GM19372 (cell line): Measurements from ENCODE around the gene CAND2.

Source experiments
- ATAC-seq: cut with Tn5 transposase; IDR thresholded peaks from one replicate; pipeline ENCODE4 v1.9.1; 2021; ENCODE audit warnings: mild to moderate bottlenecking, low read depth, moderate library complexity; ENCODE audit not compliant: unreplicated experiment

Gene CAND2

GRCh38 chr3:12799525-12800440 lies 3.3 kb downstream of the CAND2 start:
- ATAC-seq = no peak

DNA sequence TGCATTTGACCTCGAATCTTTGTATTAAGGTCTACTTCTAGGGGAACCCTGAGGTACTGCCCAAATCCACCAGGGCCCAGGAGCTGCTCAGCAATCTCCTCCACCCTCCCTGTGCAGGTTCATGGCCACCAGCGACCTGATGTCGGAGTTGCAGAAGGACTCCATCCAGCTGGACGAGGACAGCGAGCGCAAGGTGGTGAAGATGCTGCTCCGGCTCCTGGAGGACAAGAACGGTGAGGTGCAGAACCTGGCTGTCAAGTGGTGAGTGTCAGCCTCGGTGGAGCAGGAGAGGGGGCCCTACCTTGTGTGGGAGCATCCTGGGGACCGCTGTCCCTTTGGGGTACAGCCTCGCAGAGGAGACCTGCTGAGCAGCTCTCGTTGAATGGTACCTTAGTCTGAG lies 6.9 kb downstream of the CAND2 start:
- no peak for ATAC-seq

GRCh38 chr3:12807066-12807465 lies 10.6 kb downstream of the CAND2 start:
- no peak for ATAC-seq

DNA sequence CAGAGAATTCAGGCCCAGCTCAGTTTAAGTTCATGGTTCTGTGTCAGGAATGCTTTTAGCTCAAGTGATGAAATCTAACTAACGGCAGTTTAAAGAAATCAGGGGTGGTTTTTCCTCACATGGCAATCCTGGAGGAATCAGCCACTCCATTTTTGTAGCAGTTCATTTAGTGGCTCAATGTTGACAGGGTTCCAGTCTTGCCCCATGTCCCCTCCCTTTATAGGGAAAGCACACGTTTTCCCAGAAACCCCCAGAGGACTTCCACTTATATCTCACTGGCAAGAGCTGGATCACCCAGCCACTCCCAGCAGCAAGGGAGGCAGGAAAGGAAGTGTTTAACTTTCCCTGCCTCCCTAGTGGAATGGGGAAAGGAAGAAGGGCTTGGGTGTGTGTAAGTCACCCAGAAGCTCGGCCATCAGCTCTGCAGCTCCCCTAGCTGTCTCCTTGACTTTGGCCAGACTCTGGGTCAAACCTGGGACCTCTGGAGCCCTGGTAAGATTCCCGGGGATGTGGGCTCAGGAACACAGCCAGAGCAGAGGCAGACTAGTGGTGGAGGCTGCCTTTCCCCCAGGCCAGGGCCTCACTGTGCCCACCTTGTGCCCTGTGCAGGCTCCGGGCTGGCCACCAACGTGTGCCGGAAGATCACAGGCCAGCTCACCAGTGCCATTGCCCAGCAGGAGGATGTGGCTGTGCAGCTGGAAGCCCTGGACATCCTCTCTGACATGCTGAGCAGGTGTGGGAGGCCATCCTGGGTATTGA lies 11.3 kb downstream of the CAND2 start:
- no peak for ATAC-seq

- ATAC-seq = no peak
These were observed 12.1 kb downstream of the CAND2 start for GRCh38 chr3:12808587-12808986.

- ATAC-seq = no peak
These were observed 12.5 kb downstream of the CAND2 start for GRCh38 chr3:12809001-12809400.

DNA sequence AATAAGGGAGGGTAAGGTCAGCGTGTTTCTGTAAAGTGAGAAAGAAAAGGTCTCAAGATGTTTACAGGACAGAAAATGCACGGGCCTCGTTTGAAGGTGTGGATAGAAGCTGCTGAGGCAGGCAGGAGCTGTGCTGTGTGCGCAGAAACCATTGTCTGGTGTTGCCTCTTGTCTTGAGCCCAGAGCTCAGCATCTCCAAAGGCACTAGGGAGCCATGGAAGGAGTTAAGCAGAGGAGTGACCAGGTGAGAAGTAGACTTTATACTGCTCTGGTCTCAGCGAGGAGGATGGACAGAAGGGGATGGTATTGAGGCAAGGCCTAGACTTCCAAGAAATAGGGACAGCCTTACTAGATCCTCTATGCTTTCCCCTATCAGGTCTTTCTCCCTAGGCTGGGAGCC lies 13.0 kb downstream of the CAND2 start:
- ATAC-seq = no peak

DNA sequence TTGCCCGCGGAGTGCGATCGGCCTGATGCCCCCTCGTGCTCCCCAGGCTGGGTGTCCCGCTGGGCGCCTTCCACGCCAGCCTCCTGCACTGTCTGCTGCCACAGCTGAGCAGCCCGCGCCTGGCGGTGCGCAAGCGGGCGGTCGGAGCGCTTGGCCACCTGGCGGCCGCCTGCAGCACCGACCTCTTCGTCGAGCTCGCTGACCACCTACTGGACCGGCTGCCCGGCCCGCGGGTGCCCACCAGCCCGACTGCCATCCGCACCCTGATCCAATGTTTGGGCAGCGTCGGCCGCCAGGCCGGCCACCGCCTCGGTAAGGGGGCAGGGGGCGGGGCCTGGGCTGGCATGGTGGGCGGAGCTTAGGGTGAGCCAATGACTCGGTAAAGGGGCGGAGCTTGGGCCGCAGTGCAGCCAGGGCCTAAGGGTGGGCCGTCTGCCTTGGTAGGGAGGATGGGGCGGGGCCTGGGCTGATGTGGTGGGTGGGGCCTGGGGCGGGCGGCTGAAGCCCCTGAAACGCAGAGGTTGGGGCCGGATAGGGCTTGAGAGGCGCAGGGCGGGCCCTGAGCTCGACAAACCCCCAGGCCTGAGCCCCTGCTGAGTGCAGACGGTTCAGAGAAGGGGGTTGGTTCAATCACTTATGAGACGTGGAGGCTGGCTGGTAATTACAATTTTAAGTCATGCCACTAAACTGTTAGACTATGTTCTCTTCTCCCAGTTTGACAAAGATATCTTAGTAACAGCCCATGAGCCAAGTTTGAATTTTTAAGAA lies 13.7 kb downstream of the CAND2 start:
- ATAC-seq = peak; percentile 98

- ATAC-seq = no peak
These were observed 14.5 kb downstream of the CAND2 start for GRCh38 chr3:12810961-12811360.

DNA sequence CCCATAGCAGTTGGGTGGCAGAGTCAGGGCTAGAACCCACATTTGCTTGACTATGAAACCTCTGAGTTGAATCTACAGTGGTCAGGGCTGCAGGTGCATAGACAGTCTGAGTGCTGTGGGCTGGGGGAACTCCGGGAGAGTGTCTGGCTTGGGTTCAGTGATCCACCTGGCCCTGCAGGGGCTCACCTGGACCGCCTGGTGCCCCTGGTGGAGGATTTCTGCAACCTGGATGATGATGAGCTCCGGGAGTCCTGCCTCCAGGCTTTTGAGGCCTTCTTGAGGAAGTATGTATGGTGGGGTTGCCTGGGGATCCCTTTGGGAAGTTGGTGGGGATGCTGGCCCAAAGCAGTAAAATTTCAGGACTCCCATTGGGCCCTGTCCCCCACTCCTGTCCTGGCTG lies 16.3 kb downstream of the CAND2 start:
- ATAC-seq = no peak

DNA sequence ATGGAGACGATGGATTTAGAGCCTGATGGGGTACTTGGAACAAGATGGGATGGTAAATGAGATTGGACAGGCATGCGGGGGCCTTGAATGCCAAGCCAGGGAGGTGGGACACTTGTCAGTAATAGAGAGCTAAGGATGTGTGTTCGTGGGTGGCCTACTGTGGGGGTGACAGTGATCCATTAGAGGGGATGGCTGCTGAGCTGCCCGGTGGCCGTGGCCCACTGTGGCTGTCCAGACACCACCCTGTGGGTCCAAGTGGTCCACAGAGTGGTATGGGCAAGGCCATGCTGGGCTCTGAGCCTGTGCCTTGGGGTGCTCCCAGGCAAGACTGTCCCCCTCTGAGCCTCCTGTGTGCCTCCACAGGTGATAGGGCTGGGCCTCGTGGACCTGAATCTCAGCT lies 17.5 kb downstream of the CAND2 start:
- no peak for ATAC-seq

GRCh38 chr3:12815078-12815477 lies 18.6 kb downstream of the CAND2 start:
- no peak for ATAC-seq

- no peak for ATAC-seq
These were observed 19.2 kb downstream of the CAND2 start for GRCh38 chr3:12815719-12816118.

DNA sequence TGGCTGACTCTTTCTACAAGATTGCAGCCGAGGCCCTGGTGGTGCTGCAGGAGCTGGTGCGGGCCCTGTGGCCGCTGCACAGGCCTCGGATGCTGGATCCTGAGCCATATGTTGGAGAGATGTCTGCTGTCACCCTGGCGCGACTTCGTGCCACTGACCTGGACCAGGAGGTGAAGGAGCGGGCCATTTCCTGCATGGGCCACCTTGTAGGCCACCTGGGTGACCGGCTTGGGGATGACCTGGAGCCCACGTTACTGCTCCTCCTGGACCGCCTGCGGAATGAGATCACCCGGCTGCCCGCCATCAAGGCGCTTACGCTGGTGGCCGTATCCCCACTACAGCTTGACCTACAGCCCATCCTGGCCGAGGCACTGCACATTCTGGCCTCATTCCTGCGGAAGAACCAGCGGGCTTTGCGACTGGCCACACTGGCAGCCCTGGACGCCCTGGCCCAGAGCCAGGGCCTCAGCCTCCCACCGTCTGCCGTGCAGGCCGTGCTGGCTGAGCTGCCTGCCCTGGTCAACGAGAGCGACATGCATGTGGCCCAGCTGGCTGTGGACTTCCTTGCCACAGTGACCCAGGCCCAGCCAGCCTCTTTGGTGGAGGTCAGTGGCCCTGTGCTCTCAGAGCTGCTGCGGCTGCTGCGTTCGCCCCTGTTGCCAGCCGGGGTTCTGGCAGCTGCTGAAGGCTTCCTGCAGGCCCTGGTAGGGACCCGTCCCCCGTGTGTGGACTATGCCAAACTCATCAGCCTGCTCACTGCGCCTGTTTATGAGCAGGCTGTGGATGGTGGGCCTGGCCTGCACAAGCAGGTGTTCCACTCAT lies 20.3 kb downstream of the CAND2 start:
- ATAC-seq = no peak

DNA sequence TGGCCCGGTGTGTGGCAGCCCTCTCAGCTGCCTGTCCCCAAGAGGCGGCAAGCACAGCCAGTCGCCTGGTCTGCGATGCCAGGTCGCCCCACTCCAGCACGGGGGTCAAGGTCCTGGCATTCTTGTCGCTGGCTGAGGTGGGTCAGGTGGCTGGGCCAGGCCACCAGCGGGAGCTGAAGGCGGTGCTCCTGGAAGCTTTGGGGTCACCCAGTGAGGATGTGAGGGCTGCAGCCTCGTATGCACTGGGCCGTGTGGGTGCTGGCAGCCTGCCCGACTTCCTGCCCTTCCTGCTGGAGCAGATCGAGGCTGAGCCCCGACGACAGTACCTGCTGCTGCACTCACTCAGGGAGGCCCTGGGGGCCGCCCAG lies 20.8 kb downstream of the CAND2 start:
- ATAC-seq = no peak

DNA sequence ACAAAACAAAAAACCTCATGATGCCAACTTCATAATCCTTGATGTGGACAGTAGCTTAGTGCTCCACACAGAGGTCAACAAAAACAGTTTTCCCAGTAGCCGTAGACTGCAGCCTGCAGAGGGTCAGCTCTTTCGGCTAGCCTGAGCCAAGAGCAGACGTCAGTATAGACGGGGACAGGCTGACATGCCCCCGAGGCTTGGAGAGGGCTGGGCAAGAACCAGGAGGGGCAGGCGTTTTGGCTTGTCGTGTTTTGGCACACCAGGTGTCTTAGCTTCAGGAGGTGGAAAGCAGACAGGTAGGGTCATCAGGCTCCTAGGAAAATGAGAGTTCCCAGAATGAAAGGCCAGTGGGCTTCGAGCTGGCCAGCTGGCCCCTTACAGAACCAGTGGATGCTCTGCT lies 21.8 kb downstream of the CAND2 start:
- no peak for ATAC-seq

DNA sequence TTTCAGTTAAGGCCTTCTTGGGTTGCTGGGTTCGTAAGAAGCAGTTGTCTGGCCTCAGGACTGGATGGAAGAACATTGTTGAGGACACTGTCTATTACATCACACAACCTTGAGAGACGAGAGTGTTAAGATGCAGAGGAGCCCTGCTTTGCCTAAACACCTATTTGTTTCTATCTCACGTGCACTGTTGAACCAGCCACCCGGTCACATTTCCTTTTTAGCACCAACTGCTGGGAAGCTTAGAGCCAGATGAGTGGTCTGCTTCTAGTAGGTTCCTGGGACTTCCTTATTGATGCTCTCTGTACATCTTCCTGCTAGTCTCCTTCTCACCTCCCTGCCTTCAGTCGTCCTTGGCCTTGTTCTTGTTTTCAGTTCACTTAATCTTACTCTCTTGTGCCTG lies 22.3 kb downstream of the CAND2 start:
- ATAC-seq = no peak

DNA sequence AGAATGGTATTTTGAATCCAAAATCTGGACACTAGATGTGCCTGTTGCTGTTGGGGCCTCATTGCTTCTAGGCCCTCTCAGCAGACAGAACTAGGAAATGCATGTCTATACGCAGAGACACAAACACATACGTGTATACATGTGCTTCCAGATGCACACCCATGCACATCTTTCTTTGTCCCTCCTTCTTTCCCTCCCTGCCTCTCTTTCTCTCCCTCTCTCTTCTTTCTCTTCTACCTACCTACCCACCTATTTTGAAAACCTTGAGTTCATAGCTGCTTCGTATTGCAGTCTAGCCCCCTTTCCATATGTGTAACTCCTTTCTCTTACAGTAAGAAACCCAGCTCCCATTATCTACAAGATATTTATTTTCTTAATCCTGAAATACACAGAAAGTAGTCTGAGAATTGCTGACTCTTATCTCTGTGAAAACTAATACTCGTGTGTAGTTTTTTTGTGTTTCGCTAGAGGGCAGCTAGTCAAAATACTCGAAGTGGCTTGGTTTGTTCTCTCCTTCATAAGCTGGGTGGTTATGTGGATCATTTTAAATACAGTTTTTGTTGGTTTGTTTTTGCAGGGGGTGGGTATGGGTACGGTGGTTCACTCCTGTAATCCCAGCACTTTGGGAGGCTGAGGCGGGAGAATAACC lies 26.4 kb downstream of the CAND2 start:
- no peak for ATAC-seq

- no peak for ATAC-seq
These were observed 27.8 kb downstream of the CAND2 start for GRCh38 chr3:12824299-12824698.

GRCh38 chr3:12825156-12825555 lies 28.7 kb downstream of the CAND2 start:
- ATAC-seq = no peak
